Fibroblast of skin of left biceps (primary cell): ENCODE data around the gene DONSON.
A peak's percentile ranks its signal among the peaks of the same experiment; 100 is the strongest.

ENCODE experiments used
- DNase-seq, 2 experiments: peaks; one replicate each; pipeline ENCODE4 v3.0.0-alpha.2; 2013; ENCODE audit warnings: low read depth in 2 of 2

DONSON gene

DNA sequence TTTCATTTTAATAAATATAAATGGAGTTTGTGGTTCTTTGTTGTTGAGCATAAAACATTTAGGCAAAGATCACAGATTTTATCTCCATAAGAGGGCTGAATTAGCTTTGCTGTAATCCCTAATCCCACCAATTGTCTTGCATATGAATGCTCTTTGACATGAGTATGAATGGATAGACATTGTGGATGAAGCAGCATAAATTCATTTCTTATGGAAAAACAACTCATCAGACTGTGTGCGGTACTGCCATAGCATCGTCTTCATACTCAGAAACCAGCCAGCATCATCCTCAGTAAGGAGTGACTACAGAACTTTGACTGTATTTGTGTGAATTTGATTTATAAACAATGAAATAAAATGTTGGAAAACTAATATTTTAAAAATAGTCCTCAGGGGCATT, 26.1 kb downstream of the DONSON start:
- no peak for DNase-seq

DNA sequence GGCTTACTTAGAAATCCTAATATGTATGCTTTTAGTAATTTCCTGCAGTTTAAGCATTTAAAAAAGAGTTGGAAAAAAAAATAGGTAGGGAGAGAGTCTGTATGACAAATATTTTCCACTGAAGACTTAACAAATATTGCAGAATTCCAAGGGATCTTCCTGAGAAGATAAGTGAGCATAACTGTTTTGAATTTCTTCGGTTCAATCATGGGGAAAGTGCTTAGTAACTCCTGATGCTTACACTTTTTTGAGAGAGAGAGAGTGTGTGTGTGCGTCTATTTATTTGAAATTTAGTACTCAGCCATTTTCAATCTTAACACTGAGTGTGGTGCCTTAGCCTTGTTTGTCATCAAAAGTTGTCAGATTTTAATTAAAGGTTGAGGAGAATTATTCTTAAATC, 27.1 kb downstream of the DONSON start:
- DNase-seq = no peak

- DNase-seq = no peak
These were observed 27.5 kb downstream of the DONSON start for GRCh38 chr21:33560965-33561364.

DNA sequence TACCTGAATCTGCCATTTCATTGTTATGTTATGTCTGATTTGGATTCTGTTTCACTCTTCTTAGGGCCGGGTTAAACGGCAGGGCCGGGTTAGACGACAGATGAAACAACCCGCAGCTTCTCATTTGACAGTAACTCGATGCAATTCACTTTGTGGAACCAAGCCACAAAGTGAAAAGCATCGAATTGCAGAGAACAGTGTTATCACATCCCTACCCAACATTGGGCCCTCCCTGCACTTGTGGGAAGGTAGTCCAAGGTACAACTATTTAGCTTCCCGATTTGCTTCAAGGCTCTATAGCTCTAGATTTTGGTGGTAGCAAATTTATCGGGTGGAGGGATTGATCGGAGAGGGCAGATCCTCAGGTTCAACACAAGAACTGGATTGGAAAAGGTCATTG, 28.7 kb downstream of the DONSON start:
- no peak for DNase-seq

GRCh38 chr21:33558777-33559421, 29.6 kb downstream of the DONSON start:
- DNase-seq = no peak

DNA sequence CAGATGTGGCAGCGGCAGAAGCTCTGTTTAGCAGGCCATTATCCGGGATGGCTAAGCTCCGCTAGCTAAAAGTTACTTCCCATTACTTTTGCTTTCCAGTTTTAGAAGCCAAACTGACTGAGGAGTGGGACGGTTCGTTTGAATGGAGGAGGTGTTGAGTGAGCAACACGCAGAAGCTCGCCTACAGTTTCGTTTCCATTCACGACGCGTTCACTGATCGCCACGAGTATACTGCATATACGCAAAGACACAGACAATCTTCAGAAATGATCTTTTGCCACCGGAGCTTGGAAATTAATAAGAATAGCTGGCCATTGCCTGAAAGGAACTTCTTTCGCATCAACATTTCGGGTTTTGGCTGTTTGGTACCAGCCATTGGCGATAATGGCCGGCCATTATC, 31.0 kb downstream of the DONSON start:
- no peak for DNase-seq

GRCh38 chr21:33554982-33555344, 33.5 kb downstream of the DONSON start:
- no peak for DNase-seq

GRCh38 chr21:33554236-33554981, 34.1 kb downstream of the DONSON start:
- no peak for DNase-seq

DNA sequence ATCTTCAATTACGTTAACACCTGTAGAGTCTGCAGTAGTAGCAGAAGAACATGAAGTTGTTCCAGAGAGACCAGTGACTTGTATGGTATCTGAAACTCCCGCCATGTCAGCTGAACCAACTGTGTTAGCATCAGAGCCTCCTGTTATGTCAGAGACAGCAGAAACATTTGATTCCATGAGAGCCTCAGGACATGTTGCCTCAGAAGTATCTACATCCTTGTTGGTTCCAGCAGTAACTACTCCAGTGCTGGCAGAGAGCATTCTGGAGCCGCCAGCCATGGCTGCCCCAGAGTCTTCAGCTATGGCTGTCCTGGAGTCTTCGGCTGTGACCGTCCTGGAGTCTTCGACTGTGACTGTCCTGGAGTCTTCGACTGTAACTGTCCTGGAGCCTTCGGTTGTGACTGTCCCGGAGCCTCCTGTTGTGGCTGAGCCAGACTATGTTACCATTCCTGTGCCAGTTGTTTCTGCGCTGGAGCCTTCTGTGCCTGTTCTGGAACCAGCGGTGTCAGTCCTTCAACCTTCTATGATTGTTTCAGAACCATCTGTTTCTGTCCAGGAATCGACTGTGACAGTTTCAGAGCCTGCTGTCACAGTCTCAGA, 35.4 kb downstream of the DONSON start:
- no peak for DNase-seq

DNA sequence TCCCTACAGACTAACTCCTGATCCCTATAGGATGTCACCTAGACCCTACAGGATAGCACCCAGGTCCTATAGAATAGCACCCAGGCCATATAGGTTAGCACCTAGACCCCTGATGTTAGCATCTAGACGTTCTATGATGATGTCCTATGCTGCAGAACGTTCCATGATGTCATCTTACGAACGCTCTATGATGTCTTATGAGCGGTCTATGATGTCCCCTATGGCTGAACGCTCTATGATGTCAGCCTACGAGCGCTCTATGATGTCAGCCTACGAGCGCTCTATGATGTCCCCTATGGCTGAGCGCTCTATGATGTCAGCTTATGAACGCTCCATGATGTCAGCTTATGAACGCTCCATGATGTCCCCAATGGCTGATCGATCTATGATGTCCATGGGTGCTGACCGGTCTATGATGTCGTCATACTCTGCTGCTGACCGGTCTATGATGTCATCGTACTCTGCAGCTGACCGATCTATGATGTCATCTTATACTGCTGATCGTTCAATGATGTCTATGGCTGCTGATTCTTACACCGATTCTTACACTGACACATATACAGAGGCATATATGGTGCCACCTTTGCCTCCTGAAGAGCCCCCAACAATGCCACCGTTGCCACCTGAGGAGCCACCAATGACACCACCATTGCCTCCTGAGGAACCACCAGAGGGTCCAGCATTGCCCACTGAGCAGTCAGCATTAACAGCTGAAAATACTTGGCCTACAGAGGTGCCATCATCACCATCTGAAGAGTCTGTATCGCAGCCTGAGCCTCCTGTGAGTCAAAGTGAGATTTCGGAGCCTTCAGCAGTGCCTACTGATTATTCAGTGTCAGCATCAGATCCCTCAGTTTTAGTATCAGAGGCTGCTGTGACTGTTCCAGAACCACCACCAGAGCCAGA, 36.1 kb downstream of the DONSON start:
- DNase-seq = no peak

DNA sequence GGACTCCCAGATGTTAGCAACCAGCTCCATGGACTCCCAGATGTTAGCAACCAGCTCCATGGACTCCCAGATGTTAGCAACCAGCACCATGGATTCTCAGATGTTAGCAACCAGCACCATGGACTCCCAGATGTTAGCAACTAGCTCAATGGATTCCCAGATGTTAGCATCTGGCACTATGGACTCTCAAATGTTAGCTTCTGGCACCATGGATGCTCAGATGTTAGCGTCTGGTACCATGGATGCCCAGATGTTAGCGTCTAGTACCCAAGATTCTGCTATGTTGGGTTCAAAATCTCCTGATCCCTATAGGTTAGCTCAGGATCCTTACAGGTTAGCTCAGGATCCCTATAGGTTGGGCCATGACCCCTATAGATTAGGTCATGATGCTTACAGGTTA, 36.8 kb downstream of the DONSON start:
- DNase-seq = no peak

GRCh38 chr21:33550772-33551660, 37.5 kb downstream of the DONSON start:
- no peak for DNase-seq

DNA sequence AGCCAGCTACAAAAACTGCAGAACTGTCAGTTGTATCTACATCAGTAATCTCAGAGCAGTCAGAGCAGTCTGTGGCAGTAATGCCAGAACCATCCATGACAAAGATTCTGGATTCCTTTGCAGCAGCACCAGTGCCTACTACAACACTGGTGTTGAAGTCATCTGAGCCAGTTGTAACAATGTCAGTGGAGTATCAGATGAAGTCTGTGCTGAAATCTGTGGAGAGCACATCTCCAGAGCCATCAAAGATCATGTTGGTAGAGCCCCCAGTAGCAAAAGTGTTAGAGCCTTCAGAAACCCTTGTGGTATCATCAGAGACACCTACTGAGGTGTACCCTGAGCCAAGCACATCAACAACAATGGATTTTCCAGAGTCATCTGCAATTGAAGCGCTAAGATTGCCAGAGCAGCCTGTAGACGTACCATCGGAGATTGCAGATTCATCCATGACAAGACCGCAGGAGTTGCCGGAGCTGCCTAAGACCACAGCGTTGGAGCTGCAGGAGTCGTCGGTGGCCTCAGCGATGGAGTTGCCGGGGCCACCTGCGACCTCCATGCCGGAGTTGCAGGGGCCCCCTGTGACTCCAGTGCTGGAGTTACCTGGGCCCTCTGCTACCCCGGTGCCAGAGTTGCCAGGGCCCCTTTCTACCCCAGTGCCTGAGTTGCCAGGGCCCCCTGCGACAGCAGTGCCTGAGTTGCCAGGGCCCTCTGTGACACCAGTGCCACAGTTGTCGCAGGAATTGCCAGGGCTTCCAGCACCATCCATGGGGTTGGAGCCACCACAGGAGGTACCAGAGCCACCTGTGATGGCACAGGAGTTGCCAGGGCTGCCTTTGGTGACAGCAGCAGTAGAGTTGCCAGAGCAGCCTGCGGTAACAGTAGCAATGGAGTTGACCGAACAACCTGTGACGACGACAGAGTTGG, 38.4 kb downstream of the DONSON start:
- no peak for DNase-seq

GRCh38 chr21:33546086-33546485, 42.4 kb downstream of the DONSON start:
- DNase-seq = no peak

- no peak for DNase-seq
These were observed 43.9 kb downstream of the DONSON start for GRCh38 chr21:33544451-33545195.

GRCh38 chr21:33543505-33544129, 44.9 kb downstream of the DONSON start:
- DNase-seq = peak in 1 of 2 experiments; percentile 12

- DNase-seq = peak; percentile 96 to 97
These were observed 45.6 kb downstream of the DONSON start, which contains the start of gene SON for GRCh38 chr21:33542640-33543504. TSS of gene SON (plus strand) at chr21:33543038. CDS start at chr21:33543093, 55 bp downstream.
